HG02981 (cell line): ENCODE measurements around the gene RAB12.
"Not testable (repeated sequence)": the region's sequence is repeated elsewhere in the genome, so short reads cannot be mapped to it uniquely, and the experiment has no call there.

ENCODE experiments used
- ATAC-seq: cut with Tn5 transposase; IDR thresholded peaks from one replicate; pipeline ENCODE4 v1.9.1; 2021; ENCODE audit warnings: mild to moderate bottlenecking, moderate library complexity; ENCODE audit not compliant: unreplicated experiment

RAB12 gene

GRCh38 chr18:8611916-8612576 lies 2.8 kb downstream of the RAB12 start:
- ATAC-seq, result no peak

GRCh38 chr18:8614875-8615274 lies 5.6 kb downstream of the RAB12 start:
- ATAC-seq, result no peak

DNA sequence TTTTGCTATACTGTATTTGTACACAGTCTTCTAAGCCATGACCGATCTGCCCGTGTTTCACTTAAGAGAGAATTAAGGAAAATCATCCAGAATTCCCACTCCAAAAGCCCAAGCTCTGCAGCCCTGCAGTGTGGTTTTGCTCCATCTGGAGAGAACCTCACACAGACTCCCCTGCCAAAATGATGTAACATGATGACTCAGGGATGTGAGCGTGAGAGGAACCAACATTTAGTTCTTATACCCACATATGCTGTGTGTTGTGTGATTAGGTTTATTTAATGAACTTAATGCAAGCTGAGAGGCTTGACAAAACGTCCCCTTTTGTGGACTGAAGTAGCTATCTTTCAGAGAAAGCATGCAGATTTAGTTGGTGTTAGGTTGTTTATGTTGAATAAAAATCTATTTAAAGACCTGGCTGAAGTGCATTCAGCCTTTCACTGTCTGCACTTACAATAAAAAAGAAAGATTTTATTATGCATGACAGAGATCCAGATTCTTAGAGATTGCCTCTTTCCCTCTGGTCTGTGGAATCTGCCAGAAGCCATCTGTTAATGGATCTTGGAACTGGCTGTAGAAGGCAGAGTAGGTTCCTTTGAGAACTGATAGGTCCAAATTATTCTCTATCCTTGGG lies 6.3 kb downstream of the RAB12 start:
- ATAC-seq, result no peak

DNA sequence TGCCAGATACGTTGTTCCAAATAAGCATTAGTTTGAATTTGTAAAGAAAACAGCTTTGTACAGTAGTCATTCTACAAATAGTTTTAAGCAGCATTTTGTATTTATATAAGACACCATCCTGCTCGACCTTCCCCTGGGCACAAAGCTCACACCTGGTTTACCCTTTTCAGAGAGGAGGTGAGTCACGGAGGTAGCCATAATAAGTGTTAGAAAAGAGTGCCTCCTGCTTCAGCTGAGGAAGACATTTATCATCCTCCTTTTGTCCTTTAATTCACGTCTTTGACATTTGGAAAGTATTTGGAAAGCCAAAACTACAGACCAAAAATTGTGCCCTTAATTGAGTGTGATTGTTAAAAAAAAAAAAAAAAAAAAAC lies 6.8 kb downstream of the RAB12 start:
- ATAC-seq, result no peak

DNA sequence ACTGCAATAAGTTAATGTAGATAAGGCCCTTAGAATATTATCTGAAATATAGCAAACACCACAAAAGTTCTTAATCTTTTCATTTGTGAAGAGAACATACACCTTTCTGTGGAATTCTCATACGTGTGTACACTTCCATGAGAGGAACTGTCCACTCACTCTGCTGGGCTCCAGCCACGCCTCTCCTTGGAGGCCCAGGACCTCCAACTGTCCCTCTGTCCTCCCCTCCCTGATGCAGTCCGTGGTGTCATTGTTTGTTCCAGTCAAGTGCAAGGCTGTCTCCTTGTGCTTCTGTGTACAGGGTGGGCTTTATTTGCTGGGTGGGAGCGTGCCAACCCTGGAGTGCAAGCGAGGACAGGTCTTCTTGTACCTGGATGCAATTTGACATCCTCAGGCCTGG lies 8.7 kb downstream of the RAB12 start:
- ATAC-seq, result no peak

GRCh38 chr18:8619041-8619440 lies 9.8 kb downstream of the RAB12 start:
- ATAC-seq, result no peak

DNA sequence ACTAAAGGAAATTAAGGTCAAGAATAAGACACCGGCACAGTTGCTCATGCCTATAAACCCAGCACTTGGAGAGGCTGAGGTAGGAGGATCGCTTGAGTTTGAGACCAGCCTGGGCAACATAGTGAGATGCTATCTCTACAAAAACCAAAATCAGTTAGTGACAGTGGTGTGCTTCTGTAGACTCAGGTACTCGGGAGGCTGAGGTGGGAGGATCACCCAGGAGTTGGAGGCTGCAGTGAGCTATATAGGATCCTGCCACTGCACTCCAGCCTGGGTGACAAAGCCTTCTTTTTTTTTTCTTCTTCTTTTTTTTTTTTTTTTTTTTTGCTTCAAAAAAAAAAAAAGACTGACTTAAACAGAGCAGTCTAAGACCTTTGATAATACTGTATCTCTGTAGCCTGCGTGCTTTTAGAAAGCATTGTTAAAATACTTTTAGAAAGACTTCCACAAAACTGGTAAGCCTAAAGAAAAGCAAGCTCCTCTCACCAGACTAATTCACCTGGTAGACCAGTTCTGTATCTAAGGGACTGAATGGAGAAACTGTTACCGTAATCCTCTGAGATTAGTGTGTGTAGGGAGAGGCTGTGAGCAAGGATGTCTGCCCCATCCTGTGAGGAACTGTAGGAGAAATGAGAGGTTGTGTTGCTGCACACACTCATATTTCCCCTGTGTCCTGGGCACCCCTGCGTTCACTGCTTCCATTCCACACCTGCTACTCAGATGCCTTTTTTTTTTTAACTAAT lies 10.8 kb downstream of the RAB12 start:
- ATAC-seq, result no peak

DNA sequence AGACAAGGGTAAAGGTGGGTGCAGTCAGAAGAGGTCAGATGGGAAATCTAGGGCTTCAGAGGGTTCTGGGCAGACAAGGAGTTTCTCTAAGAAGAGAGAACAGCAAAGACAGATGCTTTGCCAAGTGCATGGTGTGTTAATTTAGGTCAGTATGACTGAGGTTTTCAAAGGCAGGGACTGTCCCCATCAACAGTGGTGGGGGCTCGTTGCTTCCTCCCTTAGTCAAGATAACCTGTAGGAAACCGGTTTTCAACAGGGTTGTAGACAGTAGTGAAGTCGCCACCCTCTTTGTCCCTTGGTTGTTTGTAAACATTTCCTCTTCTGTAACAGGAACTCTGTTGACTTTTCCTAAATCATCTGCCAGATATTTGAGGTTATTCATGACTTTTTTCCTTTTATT lies 11.6 kb downstream of the RAB12 start:
- ATAC-seq, result no peak

GRCh38 chr18:8622625-8623024 lies 13.4 kb downstream of the RAB12 start:
- not testable (repeated sequence) for ATAC-seq

DNA sequence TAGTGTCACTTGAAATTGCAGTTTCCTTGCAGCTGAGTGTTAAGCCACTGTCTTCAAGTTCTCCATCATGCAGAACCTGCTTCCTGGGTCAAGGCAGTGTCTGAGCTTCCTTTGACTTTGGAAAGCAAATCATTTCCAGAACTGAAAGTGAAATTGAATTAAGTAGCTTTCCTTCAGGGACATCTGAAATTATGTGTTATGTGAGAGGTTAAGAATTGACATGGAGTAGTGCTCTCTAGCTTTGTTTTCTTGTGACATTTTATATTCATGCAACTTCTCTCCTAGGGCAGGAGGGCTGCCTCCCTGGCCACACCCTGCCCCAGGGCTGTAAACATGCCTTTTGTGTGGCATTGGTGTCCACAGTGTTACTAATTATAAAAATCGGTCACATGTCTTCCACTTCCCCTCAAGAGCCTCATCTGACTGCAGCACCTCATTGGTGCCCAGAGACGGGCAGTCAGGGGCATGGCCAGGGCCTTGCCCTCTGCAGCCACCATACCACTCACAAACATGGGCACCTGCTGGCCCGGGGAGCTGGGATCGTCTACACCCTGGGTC lies 14.4 kb downstream of the RAB12 start:
- peak; percentile 78 for ATAC-seq

- no peak for ATAC-seq
These were observed 16.3 kb downstream of the RAB12 start for GRCh38 chr18:8625461-8626092.

- ATAC-seq, result no peak
These were observed 17.3 kb downstream of the RAB12 start for GRCh38 chr18:8626414-8627106.

GRCh38 chr18:8627107-8627472 lies 17.9 kb downstream of the RAB12 start:
- no peak for ATAC-seq

- no peak for ATAC-seq
These were observed 18.3 kb downstream of the RAB12 start for GRCh38 chr18:8627540-8627939.

DNA sequence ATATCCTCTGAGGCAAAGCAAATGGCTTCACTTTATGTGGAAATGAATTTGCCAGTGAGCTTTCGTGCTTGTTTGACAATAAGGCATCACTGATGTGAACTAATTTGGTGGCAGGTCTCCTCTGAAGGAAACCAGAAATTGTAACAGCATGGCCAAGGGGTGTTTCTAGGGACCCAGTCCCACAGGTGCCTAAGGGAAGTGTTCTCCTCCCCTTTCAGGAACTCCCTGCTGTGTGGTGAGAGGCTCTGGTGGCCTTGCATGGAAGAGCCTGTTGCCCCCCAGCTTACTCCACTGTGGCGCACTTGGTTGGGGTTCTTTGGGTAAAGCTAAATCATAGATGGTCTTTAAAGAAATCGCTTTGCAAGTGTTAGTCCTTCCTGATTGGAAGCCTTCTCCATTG lies 20.4 kb downstream of the RAB12 start:
- ATAC-seq, result no peak

GRCh38 chr18:8630546-8630945 lies 21.3 kb downstream of the RAB12 start:
- no peak for ATAC-seq

DNA sequence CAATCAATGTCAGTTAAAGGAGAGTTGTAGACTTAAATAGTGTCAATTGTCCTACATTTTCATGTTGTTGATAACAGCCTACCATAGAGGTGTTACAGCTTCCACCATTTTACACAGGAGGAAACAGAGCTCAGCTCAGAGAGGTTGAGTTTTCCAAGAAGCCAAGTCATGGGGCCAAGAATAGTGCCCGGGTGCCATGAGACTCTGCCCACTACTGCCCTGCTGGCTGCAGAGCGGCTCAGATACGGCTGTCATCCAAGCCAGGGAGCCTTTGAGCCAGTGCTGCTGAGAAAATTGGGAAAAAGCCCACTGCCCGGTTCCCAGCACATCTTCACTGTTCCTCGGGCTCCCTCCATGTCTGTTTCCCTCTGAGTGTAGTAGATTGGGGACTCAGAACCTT lies 22.0 kb downstream of the RAB12 start:
- no peak for ATAC-seq

GRCh38 chr18:8632386-8632785 lies 23.1 kb downstream of the RAB12 start:
- no peak for ATAC-seq

GRCh38 chr18:8634508-8634907 lies 25.3 kb downstream of the RAB12 start:
- no peak for ATAC-seq

GRCh38 chr18:8635087-8635486 lies 25.9 kb downstream of the RAB12 start:
- no peak for ATAC-seq

DNA sequence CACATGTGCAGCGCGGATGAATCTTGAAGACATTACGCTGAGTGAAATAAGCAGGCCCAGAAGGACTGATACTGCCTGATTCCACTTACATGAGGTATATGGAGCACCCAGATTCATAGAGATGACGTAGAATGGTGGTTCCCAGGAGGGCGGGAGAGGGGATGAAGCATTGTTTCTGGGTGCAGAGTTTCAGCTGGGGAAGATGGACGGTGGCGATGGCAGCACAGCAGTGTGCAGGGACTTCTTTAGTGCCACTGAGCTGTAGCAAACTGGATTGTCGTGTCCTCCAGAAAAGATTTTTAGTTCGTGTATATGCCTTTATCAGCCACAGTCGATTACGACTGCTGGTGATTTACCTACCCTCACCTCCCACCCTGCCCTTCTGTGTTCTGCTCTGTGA lies 30.5 kb downstream of the RAB12 start:
- ATAC-seq, result no peak
